Breast epithelium (tissue), 3 donors: ENCODE results near the gene MMD.

ENCODE experiments used
- POLR2A ChIP-seq: fragments of 450-650 bp; IDR thresholded peaks from one replicate; pipeline ENCODE4 v1.6.1; 2016; ENCODE audit warnings: antibody characterized with exemption, mild to moderate bottlenecking, moderate library complexity
- TF ChIP-seq, protein P1 (sequence below), 3 donors: fragments of 450-650 bp; IDR thresholded peaks; one replicate each; pipeline ENCODE4 v1.5.1; 2016 to 2017; ENCODE audit warnings: antibody characterized with exemption in 3 of 3, mild to moderate bottlenecking in 3 of 3, moderate library complexity in 3 of 3

GRCh38 chr17:55451758-55452138 is 30.1 kb upstream of the MMD start:
- TF ChIP-seq, protein P1, sequence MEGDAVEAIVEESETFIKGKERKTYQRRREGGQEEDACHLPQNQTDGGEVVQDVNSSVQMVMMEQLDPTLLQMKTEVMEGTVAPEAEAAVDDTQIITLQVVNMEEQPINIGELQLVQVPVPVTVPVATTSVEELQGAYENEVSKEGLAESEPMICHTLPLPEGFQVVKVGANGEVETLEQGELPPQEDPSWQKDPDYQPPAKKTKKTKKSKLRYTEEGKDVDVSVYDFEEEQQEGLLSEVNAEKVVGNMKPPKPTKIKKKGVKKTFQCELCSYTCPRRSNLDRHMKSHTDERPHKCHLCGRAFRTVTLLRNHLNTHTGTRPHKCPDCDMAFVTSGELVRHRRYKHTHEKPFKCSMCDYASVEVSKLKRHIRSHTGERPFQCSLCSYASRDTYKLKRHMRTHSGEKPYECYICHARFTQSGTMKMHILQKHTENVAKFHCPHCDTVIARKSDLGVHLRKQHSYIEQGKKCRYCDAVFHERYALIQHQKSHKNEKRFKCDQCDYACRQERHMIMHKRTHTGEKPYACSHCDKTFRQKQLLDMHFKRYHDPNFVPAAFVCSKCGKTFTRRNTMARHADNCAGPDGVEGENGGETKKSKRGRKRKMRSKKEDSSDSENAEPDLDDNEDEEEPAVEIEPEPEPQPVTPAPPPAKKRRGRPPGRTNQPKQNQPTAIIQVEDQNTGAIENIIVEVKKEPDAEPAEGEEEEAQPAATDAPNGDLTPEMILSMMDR (IDR thresholded peaks at IDR 0.05), result no peak
- no peak for TF ChIP-seq POLR2A
